RPMI8226 (cell line): Measurements from ENCODE around the gene TEAD4.

Experiments used
- DNase-seq: peaks from one replicate; pipeline ENCODE4 v3.0.0-alpha.2; 2015

The TEAD4 gene

DNA sequence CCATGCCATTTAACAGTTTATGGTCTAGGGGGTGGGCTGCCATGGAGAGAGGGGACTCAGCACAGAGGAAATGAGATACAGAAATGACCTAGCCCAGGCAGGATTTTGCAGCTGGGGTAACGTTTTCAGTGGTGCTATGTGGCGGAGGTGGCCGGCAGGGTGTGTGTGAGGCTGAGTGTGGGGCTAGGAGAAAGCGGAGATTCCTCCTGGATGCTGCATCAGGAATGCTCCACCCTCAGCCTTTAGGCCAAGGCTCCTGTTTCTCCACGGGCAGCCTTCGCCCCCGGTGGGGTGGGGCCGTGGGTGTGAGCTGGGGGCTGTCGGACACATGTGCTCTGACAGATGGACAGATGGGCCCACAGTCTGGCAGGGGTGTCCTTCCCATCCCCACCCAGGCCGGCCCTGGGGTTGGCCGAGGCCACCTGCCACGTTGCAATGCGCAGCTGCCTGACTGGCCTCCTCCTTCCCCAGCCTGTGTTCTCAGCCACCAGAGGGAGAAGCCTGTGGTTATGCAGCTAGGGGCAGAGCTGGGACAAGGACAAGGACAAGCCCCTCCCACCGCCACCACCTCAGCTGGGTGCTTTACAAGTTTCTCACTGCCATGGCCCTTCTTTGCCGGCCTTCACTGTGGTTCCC, 44.3 kb downstream of the TEAD4 start:
- DNase-seq: no peak

DNA sequence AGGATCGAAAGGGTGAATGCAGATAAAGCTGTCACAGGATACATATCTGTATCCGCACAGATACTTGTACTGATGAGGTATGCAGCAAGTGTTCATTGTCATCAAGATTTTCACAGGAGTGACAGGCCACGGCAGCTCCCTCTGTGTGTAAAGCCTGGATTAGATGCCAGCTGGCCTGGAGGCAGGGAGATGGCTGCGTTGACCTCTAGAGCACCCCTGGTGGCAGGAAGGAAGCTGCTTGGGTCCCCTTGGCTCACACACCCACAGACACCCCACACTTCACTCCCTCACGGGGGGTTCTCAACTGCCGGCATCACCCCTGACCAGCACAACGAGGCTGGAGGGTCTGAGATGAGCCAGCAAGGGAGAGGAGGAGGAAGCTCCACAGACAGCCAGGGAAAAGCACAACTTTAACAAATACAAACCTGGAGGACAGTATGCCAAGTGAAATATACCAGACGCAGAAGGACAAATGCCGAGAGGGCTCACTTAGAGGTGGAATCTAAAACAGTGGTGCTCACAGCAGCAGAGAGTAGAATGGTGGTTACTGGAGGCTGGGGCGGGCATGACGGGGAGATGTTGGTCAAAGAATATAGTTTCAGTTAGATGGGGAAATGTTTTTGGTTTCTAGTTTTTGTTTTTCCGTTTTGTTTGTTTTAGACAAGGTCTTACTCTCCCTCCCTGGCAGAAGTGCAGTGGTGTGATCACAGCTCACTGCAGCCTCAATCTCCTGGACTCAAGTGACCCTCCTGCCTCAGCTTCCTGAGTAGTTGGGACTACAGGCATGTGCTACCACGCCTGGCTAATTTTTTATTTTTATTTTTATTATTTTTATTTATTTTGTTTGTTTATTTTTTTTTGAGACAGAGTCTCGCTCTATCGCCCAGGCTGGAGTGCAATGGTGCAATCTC, 45.7 kb downstream of the TEAD4 start:
- DNase-seq: no peak

DNA sequence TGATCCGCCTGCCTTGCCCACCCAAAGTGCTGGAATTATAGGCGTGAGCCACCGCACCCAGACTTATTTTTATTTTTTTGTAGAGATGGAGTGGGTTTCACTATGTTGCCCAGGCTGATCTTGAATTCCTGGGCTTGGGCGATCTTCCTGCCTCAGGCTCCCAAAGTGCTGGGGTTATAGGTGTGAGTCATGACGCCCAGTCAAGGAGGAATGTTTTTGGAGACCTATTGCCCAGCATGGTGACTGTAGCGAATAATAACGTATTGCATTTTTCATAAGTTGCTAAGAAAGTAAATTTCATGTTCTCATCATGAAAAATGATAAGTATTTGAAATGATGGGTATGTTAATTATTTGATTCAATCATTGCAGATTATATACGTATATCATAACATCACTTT, 46.5 kb downstream of the TEAD4 start:
- DNase-seq: no peak

DNA sequence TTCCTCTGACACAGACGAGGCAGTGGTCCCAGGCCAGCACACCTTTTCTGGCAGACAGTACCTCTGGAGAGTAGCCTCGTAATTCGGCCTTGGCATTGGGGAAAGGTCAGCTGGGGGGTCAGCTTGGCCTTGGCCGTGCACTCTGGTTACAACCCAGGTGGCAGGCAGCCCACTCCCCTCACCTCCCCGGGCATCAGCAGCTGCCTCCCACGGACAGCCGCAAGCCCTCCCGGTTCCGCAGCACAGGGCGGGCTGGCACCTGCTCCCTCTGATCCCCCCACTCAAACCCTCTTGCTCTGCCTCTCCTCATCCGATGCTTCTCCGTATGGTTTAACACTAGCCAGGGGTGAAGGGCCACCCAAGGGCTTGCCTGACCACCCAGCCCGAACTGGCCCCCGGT, 50.6 kb downstream of the TEAD4 start:
- DNase-seq: no peak

DNA sequence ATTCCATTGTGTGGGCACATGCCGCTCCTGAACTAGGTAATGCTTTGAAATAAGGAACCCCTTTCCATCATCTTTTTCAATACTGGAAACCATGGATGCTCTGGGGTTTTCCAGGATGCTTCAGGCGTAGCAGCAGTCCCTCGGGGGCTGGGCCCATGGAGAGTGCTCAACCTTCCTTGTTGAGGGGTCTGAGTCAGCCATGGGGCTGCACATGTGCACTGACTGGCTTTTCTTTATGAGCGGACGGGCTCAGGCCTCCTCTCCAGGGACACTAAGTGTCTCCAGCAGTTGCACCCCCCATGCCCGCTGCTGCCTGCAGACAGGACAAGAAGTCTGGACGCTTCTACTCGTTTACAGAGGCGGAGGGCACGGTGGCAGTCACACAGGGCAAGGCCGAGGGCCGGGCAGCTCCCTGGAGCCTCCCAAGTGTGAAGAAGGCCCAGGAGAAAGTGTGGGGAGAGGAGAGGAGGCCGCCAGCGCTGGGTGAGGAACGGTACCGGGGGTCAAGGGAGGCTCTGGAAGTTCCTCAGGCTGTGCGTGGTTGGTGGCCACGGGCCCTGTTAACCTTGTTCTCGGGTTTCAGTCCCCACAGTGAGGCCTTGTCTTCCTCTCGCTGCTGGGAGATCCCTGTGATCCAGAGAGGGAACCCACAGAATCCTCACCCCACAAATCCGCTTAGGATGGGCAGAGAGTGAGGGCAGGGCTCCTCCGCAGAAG, 51.2 kb downstream of the TEAD4 start:
- no peak for DNase-seq

DNA sequence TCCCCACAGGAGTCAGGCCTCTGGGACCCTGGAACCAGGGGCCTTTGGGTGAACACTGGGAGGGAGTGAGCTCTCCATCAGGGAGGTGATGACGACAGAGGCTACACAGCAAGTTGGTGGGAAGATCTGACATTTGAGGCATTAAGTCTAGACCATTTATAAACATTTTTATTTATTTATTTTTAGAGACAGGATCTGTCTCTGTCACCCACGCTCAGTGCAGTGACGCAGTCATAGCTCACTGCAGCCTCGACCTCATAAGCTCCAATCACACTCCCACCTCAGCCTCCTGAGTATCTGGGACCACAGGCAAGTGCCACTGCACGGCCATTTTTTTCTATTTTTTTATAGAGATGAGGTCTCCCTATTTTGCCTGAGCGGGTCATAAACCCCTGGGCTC, 53.6 kb downstream of the TEAD4 start:
- no peak for DNase-seq

DNA sequence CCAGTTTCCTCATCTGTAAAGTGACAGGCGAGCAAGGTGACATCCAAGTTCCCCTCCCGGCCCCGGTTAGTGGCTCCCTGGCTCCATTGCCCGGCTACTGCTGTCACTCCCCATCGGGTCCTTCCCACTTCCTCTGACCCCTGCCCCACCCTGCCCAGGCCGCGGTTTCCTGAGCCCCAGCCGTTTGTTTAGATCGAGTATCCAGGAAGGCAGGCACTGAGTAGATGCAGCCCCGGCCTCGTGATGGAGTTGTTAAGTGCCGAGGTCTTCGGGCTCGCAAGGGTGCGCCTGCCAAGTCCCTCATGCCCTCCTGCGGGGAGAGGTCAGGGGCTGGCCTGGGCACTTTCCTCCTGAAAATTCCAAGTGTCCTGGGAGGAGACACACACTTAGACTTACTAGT, 55.4 kb downstream of the TEAD4 start:
- DNase-seq: no peak

DNA sequence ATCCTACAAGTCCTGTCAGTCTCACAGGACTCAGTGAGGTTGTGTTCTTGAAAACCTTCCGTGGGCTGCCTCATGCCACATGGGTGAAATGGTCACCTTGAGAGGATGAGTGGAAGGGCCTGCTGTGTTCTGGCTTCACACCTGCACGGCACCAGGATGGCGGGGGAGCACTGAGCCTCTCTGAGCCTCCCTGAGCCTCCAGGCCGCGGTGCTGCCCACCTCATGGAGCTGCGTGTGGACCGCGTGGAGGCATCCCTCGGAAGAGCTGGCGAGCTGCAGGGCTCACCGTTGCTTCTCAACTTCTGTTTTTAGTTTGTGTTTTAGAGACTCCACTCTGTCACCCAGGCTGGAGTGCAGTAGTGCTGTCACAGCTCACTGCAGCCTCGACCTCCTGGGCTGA, 56.2 kb downstream of the TEAD4 start:
- no peak for DNase-seq

DNA sequence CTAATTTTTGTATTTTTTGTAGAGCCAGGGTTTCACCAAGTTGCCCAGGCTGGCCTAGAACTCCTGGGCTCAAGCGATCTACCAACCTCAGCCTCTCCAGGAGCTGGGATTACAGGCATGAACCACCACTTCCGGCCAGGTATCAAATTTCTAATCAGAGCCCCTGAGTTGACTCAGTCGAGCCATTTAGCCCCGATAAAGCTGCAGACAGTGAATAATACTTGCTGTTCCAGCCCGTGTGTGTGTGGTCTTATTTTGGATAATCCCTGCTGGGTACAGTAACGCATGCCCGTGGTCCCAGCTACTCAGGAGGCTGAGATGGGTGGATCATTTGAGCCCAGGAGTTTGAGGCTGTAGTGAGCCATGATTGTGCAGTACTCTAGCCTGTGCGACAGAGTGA, 57.0 kb downstream of the TEAD4 start:
- no peak for DNase-seq

DNA sequence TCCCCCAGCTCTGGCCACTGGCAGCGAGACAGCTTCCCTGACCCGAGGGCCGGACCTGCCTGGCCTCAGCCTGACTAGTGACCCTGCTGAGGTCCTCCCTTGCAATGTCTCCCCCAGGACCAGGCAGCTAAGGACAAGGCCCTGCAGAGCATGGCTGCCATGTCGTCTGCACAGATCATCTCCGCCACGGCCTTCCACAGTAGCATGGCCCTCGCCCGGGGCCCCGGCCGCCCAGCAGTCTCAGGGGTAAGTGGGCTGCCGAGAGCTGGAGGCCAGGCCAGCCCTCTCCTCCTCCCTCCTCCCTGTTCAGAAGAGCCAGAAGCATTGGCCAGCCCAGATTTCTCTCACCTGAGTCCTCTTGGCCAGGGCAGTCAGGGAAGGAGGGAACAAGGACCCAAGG, 58.1 kb downstream of the TEAD4 start:
- DNase-seq: no peak

DNA sequence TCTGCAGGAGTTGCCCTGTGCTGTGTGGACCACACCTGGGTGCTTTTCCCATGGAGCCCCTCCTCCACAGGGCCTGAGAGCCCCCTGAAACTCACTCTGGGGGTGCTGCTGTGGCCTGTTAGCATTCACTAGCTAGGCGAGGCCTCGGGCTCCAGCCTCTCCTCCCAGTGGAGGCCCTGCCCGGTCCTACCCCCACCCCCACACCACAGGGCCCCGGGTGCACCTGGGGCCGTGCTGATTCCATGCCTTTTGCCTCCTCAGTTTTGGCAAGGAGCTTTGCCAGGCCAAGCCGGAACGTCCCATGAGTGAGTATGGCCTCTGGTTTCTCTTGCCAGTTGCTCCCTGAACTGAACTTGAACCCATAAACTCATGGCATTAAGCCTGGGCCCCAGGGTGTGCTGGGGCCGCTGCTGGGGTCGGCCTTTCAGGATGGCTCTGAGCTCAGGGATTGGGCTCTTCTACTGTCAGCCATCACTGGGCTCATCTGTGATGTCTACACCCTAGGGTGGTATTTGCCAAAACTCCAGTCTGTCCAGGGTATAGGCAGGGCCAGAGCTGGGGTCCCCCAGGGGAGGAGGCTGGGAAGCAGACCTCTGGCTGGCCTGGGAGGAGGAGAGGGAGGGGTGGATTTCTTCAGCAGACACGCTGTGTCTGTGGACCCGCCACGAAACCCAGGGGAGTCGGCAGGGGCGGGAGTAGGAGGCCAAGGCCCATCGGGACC, 59.2 kb downstream of the TEAD4 start:
- DNase-seq: no peak

DNA sequence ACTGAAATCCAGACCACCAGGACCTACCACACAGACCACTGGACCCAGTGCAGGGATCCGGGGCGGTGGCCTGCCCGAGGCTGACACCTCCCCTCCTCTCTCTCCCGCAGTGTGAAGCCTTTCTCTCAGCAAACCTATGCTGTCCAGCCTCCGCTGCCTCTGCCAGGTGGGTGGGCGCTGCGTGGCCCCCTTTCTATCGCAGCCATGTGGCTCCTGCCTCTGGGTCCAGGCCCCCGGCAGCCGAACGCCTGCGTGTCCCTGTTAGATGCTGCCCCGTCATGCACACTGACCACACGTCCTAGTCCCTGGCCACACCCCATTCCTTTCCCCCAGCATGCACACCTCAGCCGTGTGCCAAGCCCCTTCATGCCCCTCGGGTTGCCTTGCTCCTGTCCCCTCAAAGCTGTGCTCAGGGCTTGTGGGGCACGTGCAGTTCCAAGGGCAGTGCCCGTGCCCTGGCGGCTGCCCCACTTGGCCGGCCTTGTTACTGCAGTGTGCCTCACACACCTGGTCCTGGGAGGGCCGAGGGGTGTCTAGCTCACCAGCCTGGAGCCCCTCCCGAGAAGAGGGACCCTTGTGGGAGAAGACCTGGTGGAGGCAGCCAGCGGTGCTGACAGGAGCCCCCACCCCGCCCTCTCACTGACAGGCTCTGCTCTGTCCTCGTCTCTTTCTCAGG, 59.9 kb downstream of the TEAD4 start:
- DNase-seq: no peak

DNA sequence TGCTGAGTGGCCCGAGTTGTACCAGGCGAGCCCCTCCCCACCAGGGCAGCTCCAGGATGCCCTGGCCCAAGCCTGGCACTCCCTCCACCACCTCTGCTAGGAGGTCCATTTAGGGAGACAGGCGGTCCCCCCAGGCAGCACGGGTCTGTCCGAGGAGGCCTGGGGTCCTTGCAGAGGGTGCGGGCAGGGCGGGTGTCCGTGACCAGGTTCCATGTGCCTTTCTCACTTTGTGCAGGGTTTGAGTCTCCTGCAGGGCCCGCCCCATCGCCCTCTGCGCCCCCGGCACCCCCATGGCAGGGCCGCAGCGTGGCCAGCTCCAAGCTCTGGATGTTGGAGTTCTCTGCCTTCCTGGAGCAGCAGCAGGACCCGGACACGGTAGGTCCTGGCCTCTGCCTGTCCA, 61.2 kb downstream of the TEAD4 start:
- no peak for DNase-seq

DNA sequence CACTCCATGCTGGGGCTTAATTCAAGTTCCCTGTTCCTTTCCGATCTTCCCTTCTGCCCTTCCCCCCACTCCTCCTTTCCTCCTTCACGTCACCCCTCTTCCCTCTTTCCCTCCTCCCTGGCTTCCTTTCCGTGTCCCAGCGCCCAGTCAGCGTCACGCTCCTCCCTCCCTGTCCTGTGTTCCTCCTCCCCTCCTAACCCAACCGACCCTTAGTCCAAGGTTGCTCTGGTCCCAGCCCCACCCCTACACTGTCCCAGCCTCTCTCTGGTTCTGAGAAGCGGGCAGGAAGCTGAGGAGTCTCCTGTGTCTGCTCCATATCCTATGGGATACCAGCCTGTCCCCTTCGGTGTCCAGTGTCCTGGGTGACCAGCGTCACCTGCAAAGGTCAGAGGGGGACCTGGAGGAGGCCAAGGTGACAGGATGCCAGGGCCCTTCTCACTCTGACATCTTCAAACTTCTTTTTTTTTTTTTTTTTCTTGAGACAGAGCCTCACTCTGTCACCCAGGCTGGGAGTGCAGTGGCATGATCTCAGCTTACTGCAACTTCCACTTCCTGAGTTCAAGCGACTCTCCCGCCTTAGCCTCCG, 61.7 kb downstream of the TEAD4 start:
- no peak for DNase-seq

DNA sequence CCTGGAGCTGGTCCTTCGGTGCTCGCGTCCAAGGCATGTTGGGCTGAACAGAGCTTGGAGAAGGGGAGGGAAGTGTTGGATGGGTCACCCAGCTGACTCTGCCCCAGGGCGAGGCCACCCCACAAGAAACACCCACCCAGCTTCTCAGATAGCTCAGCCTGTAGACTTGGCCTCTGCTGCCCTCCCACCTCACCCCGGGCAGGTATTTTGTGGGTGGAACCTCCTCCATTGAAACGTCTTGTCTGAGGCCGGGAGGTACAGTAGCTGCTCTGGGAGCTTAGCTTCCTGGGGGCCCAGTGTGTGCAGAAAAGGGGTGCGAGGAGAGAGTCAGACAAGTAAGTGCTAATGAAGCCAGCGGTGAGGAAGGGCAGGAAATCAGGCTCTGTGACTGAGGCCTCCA, 63.2 kb downstream of the TEAD4 start:
- DNase-seq: no peak

DNA sequence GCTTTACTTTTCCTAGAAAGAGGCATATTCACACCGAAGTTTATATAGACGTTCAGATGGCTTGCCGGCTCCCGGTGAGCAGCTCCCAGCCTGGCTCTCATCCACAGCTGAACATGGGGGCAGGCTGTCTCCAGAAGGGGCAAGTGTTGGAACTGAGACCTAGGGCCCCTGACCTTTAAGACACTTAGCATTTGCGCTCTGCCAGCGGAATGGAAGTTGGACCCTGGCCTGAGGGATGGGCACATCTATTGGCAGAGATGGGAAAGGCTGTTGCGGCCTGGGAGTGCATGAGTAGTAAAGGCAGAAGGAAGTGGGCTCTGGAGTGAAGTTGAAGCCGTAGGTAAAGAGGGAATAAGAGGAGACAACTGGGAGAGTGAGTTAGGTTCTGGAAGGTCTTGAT, 63.8 kb downstream of the TEAD4 start:
- no peak for DNase-seq

DNA sequence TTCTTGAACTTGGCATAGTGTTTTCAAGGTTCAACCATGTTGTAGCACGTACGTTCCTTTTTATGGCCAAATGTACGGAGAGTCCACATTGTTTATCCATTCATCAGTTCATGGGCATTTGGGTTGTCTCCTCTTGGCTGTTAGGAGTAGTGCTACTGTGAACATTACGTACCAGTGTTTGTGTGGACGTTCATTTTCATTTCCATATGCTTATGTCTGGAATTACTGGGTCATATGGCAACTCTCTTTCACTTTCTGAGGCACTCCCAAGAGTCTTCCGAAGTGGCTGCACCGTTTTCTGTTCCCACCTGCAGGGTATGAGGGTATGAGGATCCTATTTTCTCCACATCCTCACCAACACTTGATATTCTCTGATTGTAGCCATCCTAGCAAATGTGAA, 68.9 kb downstream of the TEAD4 start:
- DNase-seq: no peak

DNA sequence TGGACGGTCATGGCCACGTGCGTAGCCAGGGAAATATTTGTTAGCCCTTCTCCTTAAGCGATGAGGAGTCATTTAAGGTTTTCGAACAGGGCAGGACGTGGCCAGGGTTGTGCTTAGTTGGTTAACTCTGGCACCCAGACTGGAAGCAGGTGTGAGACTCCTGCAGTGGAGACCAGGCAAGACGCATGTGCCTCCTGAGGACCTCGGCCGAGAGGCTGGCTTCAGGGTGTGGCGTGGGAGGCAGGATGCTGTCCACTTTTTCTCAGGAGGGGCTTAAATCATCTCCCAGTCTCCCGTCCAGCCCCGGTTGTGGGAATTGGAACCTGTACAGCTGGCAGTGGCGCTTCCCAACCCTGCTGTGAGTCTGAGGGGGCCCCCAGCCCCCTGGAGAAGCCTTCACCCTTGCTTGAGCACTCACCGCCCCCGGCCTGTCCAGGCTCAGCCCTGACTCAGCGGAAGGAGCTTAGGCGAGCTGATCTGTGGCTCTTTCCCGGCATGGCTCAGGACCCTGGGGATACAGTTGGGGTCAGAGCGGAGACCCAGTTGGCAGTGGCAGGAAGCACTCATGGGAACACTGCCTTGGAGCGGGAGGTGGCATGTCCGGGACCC, 71.7 kb downstream of the TEAD4 start:
- DNase-seq: no peak

DNA sequence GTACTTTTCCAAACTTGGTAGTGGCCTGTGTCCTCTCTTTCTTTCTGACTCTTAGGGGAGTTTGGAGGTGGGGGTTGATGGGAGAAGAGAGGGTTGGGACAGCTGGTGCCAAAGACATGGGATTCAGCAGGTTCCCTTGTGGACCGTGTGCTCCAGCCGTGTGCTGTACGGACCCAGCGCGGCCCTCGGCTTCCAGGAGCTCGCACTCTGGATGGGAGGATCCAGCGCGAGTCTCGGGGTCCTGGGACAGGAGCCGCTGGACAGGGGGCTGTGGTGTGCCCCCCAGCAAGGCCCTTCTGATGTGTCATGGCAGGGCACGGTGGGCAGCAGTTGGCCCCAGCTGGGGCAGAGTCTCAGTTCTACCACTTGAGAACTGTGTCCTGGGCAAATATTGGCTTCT, 73.0 kb downstream of the TEAD4 start:
- no peak for DNase-seq

DNA sequence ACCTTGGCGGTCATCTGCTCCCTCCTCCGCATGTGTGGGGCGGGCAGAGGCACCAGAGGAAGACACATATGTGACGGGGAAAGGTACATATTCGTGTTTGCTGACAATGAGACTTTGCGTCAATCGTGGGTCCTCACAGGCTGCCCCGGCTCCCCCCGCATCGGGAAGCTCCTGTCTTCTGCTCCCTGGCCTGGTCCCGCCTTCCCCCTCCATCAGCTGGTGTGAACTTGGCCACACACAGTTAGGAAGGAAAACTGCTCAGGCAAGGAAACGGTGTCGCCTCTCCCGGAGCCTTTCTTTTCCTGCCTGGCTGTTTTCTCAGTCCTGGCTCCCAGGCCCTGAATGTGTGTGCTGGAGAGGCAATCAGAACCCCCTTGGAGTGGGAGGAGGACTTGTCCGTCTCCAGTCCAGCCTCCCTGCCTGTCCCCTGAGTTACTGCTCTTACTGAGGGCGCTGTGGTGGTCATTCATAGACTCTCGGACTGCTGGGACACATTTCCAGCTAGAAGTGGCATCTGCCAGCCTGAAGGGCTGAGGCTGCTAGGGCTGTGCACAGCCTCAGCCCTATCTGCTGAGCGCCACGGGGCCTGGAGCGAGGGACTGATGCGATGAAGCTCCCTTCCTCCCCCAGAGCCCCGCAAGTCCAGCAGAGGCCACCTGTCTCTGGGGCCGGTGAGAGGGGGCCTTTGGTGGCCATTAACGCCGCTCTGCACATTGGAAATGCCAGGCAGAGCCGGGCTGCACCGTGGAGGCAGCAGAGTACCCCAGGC, 73.8 kb downstream of the TEAD4 start:
- DNase-seq: no peak

DNA sequence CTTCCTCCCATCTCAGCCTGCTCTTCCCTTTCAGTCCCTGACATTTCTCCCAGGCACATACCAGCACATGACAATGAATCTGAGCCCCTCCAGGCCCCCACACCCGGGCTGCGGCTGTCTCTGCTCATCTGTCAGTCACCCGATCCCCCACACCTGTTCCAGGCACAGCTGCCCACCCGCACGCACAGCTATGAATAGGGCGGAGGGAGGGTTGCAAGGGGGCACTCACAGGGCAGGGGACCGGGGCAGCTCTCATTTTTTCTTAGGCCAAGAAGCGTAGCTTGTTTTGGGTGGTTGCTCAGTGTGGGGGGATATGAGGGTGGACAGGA, 74.3 kb downstream of the TEAD4 start:
- no peak for DNase-seq
